GM23338 (cell line): Measurements from ENCODE around the gene DENND4C. TPM values are rescaled to one million over a fixed set of nuclear protein-coding genes. Genes with fewer than 3 reads are reported as not detected.

ENCODE experiments used
- ATAC-seq: fragments of 200-7000 bp; cut with Tn5 transposase; 3 replicates; pipeline ENCODE4 v1.9.1; 2020
- DNase-seq: peaks from one replicate; pipeline ENCODE4 v3.0.0-alpha.2; 2015; ENCODE audit warnings: low spot score
- H2AFZ ChIP-seq: fragments of 200-600 bp; sonication (generic); 2 replicates; pipeline ENCODE4 v1.8.0; 2016; ENCODE audit warnings: antibody characterized with exemption, mild to moderate bottlenecking, moderate library complexity
- H3F3A ChIP-seq: fragments of 200-600 bp; sonication (generic); replicated peaks from 2 replicates; pipeline ENCODE4 v1.8.0; 2017; ENCODE audit warnings: antibody characterized with exemption, mixed run types, low read depth
- H3K27ac ChIP-seq: fragments of 200-600 bp; sonication (generic); 2 replicates; pipeline ENCODE4 v1.6.1; 2016; ENCODE audit warnings: low read depth
- H3K27me3 ChIP-seq: fragments of 200-600 bp; sonication (generic); 2 replicates; pipeline ENCODE4 v1.8.0; 2016; ENCODE audit warnings: mild to moderate bottlenecking, mixed run types, moderate library complexity; ENCODE audit not compliant: insufficient read depth
- H3K36me3 ChIP-seq: fragments of 200-600 bp; sonication (generic); 2 replicates; pipeline ENCODE4 v1.8.0; 2016; ENCODE audit warnings: mild to moderate bottlenecking; ENCODE audit not compliant: insufficient read depth
- H3K4me1 ChIP-seq: fragments of 200-600 bp; sonication (generic); 2 replicates; pipeline ENCODE4 v1.8.0; 2016; ENCODE audit warnings: mild to moderate bottlenecking, moderate library complexity; ENCODE audit not compliant: insufficient read depth
- H3K4me2 ChIP-seq: fragments of 200-600 bp; sonication (generic); 2 replicates; pipeline ENCODE4 v1.7.1; 2017; ENCODE audit warnings: mixed run types
- H3K4me3 ChIP-seq: fragments of 200-600 bp; sonication (generic); 2 replicates; pipeline ENCODE4 v1.6.1; 2016; ENCODE audit warnings: mixed run types
- H3K79me2 ChIP-seq: fragments of 200-600 bp; sonication (generic); replicated peaks from 2 replicates; pipeline ENCODE4 v1.8.0; 2017; ENCODE audit warnings: mild to moderate bottlenecking; ENCODE audit not compliant: insufficient read depth
- H3K9me2 ChIP-seq: fragments of 200-600 bp; sonication (generic); 2 replicates; pipeline ENCODE4 v1.8.0; 2017; ENCODE audit not compliant: insufficient read depth
- H4K20me1 ChIP-seq: fragments of 200-600 bp; sonication (generic); replicated peaks from 2 replicates; pipeline ENCODE4 v1.8.0; 2017; ENCODE audit warnings: mild to moderate bottlenecking; ENCODE audit not compliant: insufficient read depth
- H3K27ac Mint-ChIP-seq: 2 replicates; pipeline ENCODE4 v1.8.0; 2020; ENCODE audit warnings: inconsistent platforms, mild to moderate bottlenecking, moderate library complexity, mixed read lengths
- H3K27me3 Mint-ChIP-seq: 3 replicates; pipeline ENCODE4 v1.8.0; 2022; ENCODE audit warnings: low read depth, mild to moderate bottlenecking, moderate library complexity, mixed read lengths, inconsistent platforms; ENCODE audit not compliant: insufficient read depth, poor library complexity
- H3K36me3 Mint-ChIP-seq: 3 replicates; pipeline ENCODE4 v1.8.0; 2021; ENCODE audit warnings: low read depth, mild to moderate bottlenecking, inconsistent platforms, moderate library complexity, mixed read lengths
- H3K4me1 Mint-ChIP-seq: 3 replicates; pipeline ENCODE4 v1.8.0; 2020; ENCODE audit warnings: mild to moderate bottlenecking, inconsistent platforms, mixed read lengths
- H3K4me3 Mint-ChIP-seq: 3 replicates; pipeline ENCODE4 v1.8.0; 2021; ENCODE audit warnings: moderate library complexity, mild to moderate bottlenecking, inconsistent platforms, mixed read lengths
- H3K9me3 Mint-ChIP-seq: 3 replicates; pipeline ENCODE4 v1.8.0; 2020; ENCODE audit warnings: moderate library complexity, mild to moderate bottlenecking, inconsistent platforms, mixed read lengths
- CREB1 ChIP-seq: fragments of 250-450 bp; sonication (Bioruptor Pico); IDR thresholded peaks from 2 replicates; pipeline ENCODE4 v1.5.0; 2020; ENCODE audit warnings: low read depth, mild to moderate bottlenecking, moderate library complexity
- CTCF ChIP-seq, 2 experiments: fragments of 200-600 bp in 1 of 2; sonication (generic) in 1 of 2; conservative IDR thresholded peaks; 2 replicates each; pipeline versions ENCODE4 v1.5.1 to v1.6.1; 2016 to 2017; ENCODE audit warnings: antibody characterized with exemption in 2 of 2, low read depth in 2 of 2, mild to moderate bottlenecking in 2 of 2, moderate library complexity in 1 of 2
- ETS1 ChIP-seq: IDR thresholded peaks from 2 replicates; pipeline ENCODE4 v1.6.1; 2016; ENCODE audit warnings: antibody characterized with exemption
- EZH2 ChIP-seq: fragments of 200-600 bp; sonication (generic); IDR thresholded peaks from one replicate; pipeline ENCODE4 v1.8.0; 2017; ENCODE audit warnings: antibody characterized with exemption, mild to moderate bottlenecking, low read depth; ENCODE audit not compliant: unreplicated experiment
- EZH2phosphoT487 ChIP-seq: fragments of 200-600 bp; sonication (generic); IDR thresholded peaks from one replicate; pipeline ENCODE4 v1.8.1; 2018; ENCODE audit warnings: antibody characterized with exemption; ENCODE audit not compliant: unreplicated experiment
- JUNB ChIP-seq: IDR thresholded peaks from one replicate; pipeline ENCODE4 v1.6.1; 2016; ENCODE audit warnings: antibody characterized with exemption; ENCODE audit not compliant: unreplicated experiment
- NANOG ChIP-seq: IDR thresholded peaks from 2 replicates; pipeline ENCODE4 v1.6.1; 2016; ENCODE audit warnings: antibody characterized with exemption, borderline replicate concordance
- POLR2AphosphoS5 ChIP-seq: IDR thresholded peaks from 2 replicates; pipeline ENCODE4 v1.6.1; 2016; ENCODE audit warnings: antibody characterized with exemption, low read depth
- REST ChIP-seq: IDR thresholded peaks from one replicate; pipeline ENCODE4 v1.6.1; 2018; ENCODE audit warnings: antibody characterized with exemption; ENCODE audit not compliant: unreplicated experiment
- STAT1 ChIP-seq: IDR thresholded peaks from one replicate; pipeline ENCODE4 v1.6.1; 2016; ENCODE audit warnings: antibody characterized with exemption; ENCODE audit not compliant: unreplicated experiment
- ZNF114 ChIP-seq: fragments of 250-450 bp; sonication (Bioruptor Pico); IDR thresholded peaks from 2 replicates; pipeline ENCODE4 v1.5.0; 2020; ENCODE audit warnings: mild to moderate bottlenecking, moderate library complexity
- ZNF331 ChIP-seq: fragments of 250-450 bp; sonication (Bioruptor Pico); IDR thresholded peaks from 2 replicates; pipeline ENCODE4 v1.5.0; 2020; ENCODE audit warnings: low read depth, mild to moderate bottlenecking, moderate library complexity
- ZNF462 ChIP-seq: fragments of 250-450 bp; sonication (Bioruptor Pico); IDR thresholded peaks from 2 replicates; pipeline ENCODE4 v1.5.0; 2020; ENCODE audit warnings: mild to moderate bottlenecking, moderate library complexity
- polyA plus RNA-seq: library from polyadenylated mRNA; unstranded; fragments of >200 nt; fragmentation: Nextera tagmentation; extraction: Ambion mirVana; gene quantifications from 2 replicates; pipeline ENCODE4 v1.2.1, GENCODE V29; 2016
- total RNA-seq: library from RNA; depleted of rRNA; stranded (reverse); fragments of >200 nt; shearing (Covaris generic); gene quantifications from 2 replicates; pipeline ENCODE4 v1.2.3, GENCODE V29; 2014

Gene DENND4C
- total and polyA plus RNA-seq, 2 experiments from 2014 or later: 6.4 to 30.8 TPM

- peaks cover 21% of the 10 kb centered on the region for H3K4me1 Mint-ChIP-seq
These were observed 24.6 kb downstream of the DENND4C start for GRCh38 chr9:19255112-19255511.

More at GRCh38 chr9:19255112-19255511, 24.6 kb downstream of the DENND4C start:
- no peak overlapping the region for H3K27ac Mint-ChIP-seq
- Histone ChIP-seq H3K4me3 (no peak overlapping the region), H3F3A (no peaks in the 10 kb centered on the region), H3K27ac (no peak overlapping the region), H3K27me3 (no peaks in the 10 kb centered on the region), H4K20me1 (peaks cover 9% of the 10 kb centered on the region; the same call in 1 of the 2 replicates), H3K4me1 (peaks cover 10% of the 10 kb centered on the region), H3K9me2 (no peaks in the 10 kb centered on the region), H3K79me2 (peaks cover 79% of the 10 kb centered on the region), H3K36me3 (no peaks in the 10 kb centered on the region), H2AFZ (no peak overlapping the region), H3K4me2 (no peak overlapping the region)
- DNase-seq (no peak), ATAC-seq (no peak)
- H3K27me3 Mint-ChIP-seq: peaks cover 6% of the 10 kb centered on the region
- H3K9me3 Mint-ChIP-seq: no peaks in the 10 kb centered on the region
- no peak for TF ChIP-seq NANOG
- TF ChIP-seq POLR2AphosphoS5: no peak
- no peak for TF ChIP-seq CREB1 (CRISPR knock-in tag)
- TF ChIP-seq ZNF331 (CRISPR knock-in tag): no peak
- no peak for TF ChIP-seq EZH2phosphoT487
- no peak for TF ChIP-seq CTCF (conservative IDR thresholded peaks at IDR 0.05; ENCODE audit: low read depth in 2 of 2)
- no peak for TF ChIP-seq ZNF462
- no peak for TF ChIP-seq REST
- TF ChIP-seq JUNB: no peak
- no peak for TF ChIP-seq ETS1
- no peak for TF ChIP-seq STAT1
- TF ChIP-seq ZNF114 (CRISPR knock-in tag): no peak
- TF ChIP-seq EZH2: no peak
- H3K36me3 Mint-ChIP-seq: peaks cover 9% of the 10 kb centered on the region; the same call in 1 of the 3 replicates
- no peak overlapping the region for H3K4me3 Mint-ChIP-seq
